ENCODE data around the gene NSF. TPM values are rescaled to one million over a fixed set of nuclear protein-coding genes. Genes with fewer than 3 reads are reported as not detected.
"Not testable (repeated sequence)": the region's sequence is repeated elsewhere in the genome, so short reads cannot be mapped to it uniquely, and the experiment has no call there.

NSF gene
- total RNA-seq: 10 to 100 TPM; 20.9 to 30.8 (median 24.5) TPM

DNA sequence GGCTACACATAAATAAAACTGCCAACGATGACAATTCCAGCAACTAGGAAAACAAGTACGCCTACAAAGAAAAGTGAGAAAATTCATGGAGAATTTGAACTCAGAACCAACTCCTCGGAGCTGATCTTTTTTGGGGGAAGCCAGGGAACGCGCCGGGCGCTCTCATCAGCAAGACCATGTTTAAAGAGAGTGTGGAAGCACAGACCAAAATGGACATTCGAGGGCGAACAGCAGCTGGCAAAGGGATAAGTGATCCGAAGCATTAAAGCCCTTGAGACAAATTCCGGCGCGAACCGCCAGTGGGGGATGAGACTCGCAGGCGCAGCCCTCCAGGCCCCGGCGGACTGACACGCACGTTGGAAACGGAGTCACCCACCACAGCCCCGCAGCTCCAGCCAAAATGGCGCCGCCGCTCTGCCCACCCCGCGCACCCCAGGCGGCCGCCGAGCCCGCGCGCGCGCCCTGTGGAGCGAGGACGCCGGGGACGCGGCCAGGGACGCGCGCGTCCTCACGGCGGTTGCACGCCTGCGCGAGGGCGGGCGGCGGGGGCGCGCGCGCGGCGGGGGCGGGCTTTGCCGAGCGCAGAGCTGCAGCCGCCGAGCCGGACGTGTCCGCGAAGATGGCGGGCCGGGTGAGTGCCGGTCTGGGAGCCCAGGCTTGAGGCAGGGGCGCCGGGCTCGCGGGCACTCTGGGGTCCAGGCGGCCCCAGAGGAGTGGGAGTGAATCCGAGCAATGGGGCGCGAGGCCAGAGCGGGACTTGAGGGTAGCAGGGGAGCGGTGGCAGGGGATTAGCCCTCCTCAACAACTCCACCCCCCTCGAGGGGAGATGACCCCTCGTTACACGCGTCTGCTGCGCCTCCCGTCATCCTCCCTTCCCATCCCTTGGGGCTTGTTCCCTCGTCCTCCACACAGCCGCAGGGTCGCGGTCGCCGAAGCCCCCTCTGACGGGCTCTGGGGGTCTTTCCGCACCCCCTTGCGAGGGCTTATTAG lies at the start of gene NSF:
Gene NSF, plus strand, starts transcription at position 513 of the 990 bp plus-strand sequence. Its CDS starts 107 bp downstream, at position 620.
- H3K9me3 ChIP-seq; DNase-seq; H3K4me1 ChIP-seq; intact Hi-C loops (cut with DNase I); H3K36me3 ChIP-seq; H3K4me3 ChIP-seq; H3K27ac ChIP-seq; H3K27me3 ChIP-seq: not testable (repeated sequence)
- no CpG with 5 or more reads among the region's 95 CpGs for WGBS, 2 donors

DNA sequence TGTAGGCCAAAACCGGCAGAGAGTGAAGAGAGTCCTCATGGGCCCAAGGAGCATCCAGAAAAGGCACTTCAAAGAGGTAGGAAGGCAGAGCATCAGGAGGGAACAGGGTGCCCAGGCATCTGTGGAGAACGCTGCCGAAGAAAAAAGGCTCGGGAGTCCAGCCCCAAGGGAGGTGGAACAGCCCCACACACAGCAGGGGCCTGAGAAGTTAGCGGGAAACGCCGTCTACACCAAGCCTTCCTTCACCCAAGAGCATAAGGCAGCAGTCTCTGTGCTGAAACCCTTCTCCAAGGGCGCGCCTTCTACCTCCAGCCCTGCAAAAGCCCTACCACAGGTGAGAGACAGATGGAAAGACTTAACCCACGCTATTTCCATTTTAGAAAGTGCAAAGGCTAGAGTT lies 41.9 kb upstream of the NSF start:
- H3K36me3 ChIP-seq; H3K4me3 ChIP-seq; intact Hi-C loops (cut with DNase I); H3K4me1 ChIP-seq; H3K27me3 ChIP-seq; DNase-seq; H3K9me3 ChIP-seq; H3K27ac ChIP-seq: not testable (repeated sequence)
- 87 to 97% methylated on average over 7 to 9 of the region's 10 CpGs for WGBS, 2 donors

DNA sequence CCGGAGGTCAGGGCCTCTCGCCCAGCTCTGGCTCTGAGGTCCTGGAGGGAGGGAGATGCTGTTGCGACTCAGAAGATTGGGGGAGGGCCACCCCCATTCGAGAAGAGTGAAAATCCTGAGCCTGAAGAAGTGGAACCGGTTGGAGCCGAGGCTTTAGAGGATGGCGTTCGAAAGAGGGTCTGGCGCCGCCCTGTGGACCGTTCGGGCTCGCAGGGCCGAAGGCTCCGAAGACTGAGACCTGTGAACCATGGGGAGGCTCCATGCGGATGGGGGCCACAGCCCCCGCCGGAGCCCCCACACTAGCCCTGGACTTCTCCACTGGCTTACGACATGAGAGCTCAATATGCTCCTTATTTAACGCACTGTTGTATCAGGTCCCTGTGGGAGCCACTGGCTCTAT lies 31.3 kb upstream of the NSF start:
- H3K27ac ChIP-seq; intact Hi-C loops (cut with DNase I); H3K4me1 ChIP-seq; H3K4me3 ChIP-seq; H3K9me3 ChIP-seq; H3K36me3 ChIP-seq; DNase-seq; H3K27me3 ChIP-seq: not testable (repeated sequence)
- no CpG with 5 or more reads among the region's 20 CpGs for WGBS, 2 donors

GRCh38 chr17:46560048-46560447 lies 30.4 kb upstream of the NSF start:
- H3K4me1 ChIP-seq; DNase-seq; H3K4me3 ChIP-seq; H3K27me3 ChIP-seq; H3K9me3 ChIP-seq; intact Hi-C loops (cut with DNase I); H3K36me3 ChIP-seq; H3K27ac ChIP-seq: not testable (repeated sequence)
- no CpG with 5 or more reads among the region's 3 CpGs for WGBS, 2 donors

- H3K27me3 ChIP-seq; DNase-seq; H3K27ac ChIP-seq; H3K36me3 ChIP-seq; H3K4me3 ChIP-seq; intact Hi-C loops (cut with DNase I); H3K4me1 ChIP-seq; H3K9me3 ChIP-seq: not testable (repeated sequence)
- WGBS, 2 donors: no CpG with 5 or more reads among the region's 2 CpGs
Measured at GRCh38 chr17:46566284-46566683, 24.2 kb upstream of the NSF start.

GRCh38 chr17:46566980-46567379 lies 23.5 kb upstream of the NSF start:
- H3K9me3 ChIP-seq; DNase-seq; intact Hi-C loops (cut with DNase I); H3K4me3 ChIP-seq; H3K4me1 ChIP-seq; H3K36me3 ChIP-seq; H3K27ac ChIP-seq; H3K27me3 ChIP-seq: not testable (repeated sequence)
- WGBS, 2 donors: no CpG with 5 or more reads among the region's 1 CpG

- H3K9me3 ChIP-seq; H3K27me3 ChIP-seq; H3K27ac ChIP-seq; H3K36me3 ChIP-seq; H3K4me1 ChIP-seq; H3K4me3 ChIP-seq; DNase-seq; intact Hi-C loops (cut with DNase I): not testable (repeated sequence)
- WGBS, 2 donors: no CpG with 5 or more reads among the region's 4 CpGs
Measured at GRCh38 chr17:46571796-46572195, 18.7 kb upstream of the NSF start.

GRCh38 chr17:46579083-46580075 lies 11.1 kb upstream of the NSF start, which contains the start of gene ARL17A:
Gene ARL17A, minus strand, starts transcription at chr17:46579691. Its CDS starts 3,369 bp downstream, at chr17:46576322.
- H3K9me3 ChIP-seq; H3K27me3 ChIP-seq; H3K4me1 ChIP-seq; H3K36me3 ChIP-seq; intact Hi-C loops (cut with DNase I); DNase-seq: not testable (repeated sequence)
- Histone ChIP-seq H3K4me3 (peak within 1 kb of the TSS in 3 of 4 donors; percentile 19 to 54 (median 31)), H3K27ac (peak within 1 kb of the TSS; percentile 59 to 74 (median 68))
- WGBS, 2 donors: no CpG with 5 or more reads among the region's 65 CpGs

DNA sequence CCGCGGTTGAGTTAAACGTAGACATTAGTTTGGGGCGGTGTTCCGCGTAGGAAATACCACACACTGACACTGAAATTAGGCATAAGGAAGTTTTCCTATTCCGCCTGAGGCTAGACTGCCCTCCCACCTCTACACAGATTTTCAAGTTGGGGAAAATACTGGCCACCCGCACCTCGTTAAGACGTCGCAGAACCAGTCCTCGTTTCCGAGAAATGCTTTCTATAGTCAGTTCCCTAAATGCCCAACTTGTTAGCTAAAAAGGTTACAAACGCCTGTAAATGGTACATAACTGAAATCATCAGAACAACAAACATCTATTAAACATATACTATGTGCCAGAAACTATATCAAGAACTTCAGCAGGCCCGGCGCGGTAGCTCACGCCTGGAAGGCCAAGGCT lies 10.4 kb upstream of the NSF start:
- H3K27me3 ChIP-seq; intact Hi-C loops (cut with DNase I); H3K9me3 ChIP-seq; H3K4me1 ChIP-seq; DNase-seq; H3K36me3 ChIP-seq: not testable (repeated sequence)
- peak overlapping the region in 3 of 4 donors; percentile 19 to 54 (median 31) for H3K4me3 ChIP-seq
- WGBS, 2 donors: 2% methylated on average over 4 of the region's 18 CpGs; no CpG with 5 or more reads in 1 of the 2 donors
- H3K27ac ChIP-seq: peak overlapping the region; percentile 59 to 74 (median 68)

DNA sequence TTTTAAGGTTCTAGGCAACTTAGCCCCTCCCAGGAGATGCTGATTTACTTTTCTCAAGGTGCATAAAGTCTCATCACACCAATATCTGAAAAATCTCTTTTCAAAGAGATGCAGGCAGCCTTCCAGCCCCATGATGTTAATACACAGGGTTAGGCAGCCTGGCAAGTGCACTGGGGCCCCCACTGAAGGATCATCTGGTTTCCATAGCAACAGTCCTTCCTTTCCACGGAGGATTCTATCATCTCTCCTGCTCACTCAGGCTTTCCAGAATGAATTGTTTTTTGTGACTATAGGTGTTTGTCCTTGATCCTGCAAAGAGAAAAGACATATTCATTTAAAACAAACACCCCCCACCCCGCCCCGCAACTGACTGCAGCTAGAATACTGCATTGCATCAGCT lies 5.0 kb upstream of the NSF start:
- WGBS, 2 donors: no CpG with 5 or more reads among the region's 3 CpGs
- intact Hi-C loops (cut with DNase I); H3K4me1 ChIP-seq; H3K9me3 ChIP-seq; H3K27ac ChIP-seq; H3K27me3 ChIP-seq; H3K36me3 ChIP-seq; H3K4me3 ChIP-seq; DNase-seq: not testable (repeated sequence)

GRCh38 chr17:46591332-46591731 lies 863 bp downstream of the NSF start:
- DNase-seq; H3K4me3 ChIP-seq; H3K36me3 ChIP-seq; H3K27me3 ChIP-seq; intact Hi-C loops (cut with DNase I); H3K4me1 ChIP-seq; H3K27ac ChIP-seq; H3K9me3 ChIP-seq: not testable (repeated sequence)
- WGBS, 2 donors: no CpG with 5 or more reads among the region's 7 CpGs

DNA sequence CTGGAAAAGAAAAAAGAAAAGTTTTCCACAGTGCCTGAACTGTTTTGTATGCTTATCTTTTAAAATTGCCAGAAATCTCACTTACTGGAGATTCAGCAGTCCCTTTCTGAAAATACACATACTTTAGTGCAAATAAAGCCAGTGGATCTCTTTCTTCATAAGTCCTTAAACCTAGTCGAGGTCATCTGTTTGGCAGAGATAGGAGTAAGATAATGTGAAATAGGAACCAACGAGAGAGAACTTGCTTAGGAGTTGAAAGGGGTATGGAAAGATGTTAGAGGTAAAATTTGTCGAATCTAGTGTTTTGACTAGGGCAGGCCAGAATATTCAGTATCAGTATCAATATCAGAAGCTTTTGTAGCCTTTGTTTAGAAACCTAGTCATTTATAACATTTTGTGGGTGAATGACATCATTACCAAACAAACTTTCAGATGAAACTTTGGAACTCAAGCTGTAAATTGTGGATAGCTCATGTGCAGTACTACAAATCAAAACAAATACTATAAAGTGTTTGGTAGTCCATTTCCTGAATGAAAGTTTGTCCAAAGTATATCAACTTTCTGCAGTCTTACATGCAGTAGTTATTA lies 8.0 kb downstream of the NSF start:
- DNase-seq; intact Hi-C loops (cut with DNase I); H3K4me1 ChIP-seq; H3K4me3 ChIP-seq; H3K27me3 ChIP-seq; H3K27ac ChIP-seq; H3K9me3 ChIP-seq; H3K36me3 ChIP-seq: not testable (repeated sequence)
- 59 to 64% methylated on average over 2 to 3 of the region's 3 CpGs for WGBS, 2 donors
